ENCODE data around the gene MAP3K5.

DNA sequence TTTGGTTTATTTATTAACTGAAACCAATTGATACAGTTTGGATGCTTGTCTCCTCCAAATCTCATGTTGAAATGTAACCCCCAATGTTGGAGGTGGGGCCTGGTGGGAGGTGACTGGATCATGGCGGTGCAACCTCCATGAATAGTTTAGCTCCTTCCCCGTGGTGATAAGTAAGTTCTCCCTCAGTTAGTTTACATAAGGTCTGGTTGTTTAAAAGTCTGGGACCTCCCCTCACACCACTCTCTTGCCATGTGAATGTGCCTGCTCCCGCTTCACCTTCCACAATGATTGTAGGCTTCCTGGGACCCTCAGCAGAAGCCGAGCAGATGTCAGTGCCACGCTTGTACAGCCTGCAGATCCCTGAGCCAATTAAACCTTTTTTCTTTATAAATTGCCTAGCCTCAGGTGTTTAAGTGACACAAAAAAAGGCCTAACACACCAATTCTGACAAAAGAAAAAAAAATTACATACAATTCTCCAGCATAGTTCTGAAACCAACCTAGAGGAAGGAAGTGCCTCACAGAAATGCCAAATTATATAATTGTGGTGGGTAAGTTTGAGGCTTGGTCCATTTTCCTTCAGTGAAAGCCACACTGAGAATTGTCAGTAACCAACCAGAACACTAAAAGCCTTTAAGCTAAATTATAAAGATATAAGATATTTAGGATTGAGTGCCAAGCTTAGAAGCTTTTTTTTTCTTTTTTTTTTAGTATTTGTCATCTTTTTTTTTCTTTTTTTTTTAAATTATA lies 257.1 kb downstream of the MAP3K5 start:
- TF ChIP-seq CTCF (IDR thresholded peaks at IDR 0.05), result no peak
- no peak for TF ChIP-seq POLR2A (IDR thresholded peaks at IDR 0.05)
- TF ChIP-seq POLR2AphosphoS5 (IDR thresholded peaks at IDR 0.05), result no peak
- no peak for TF ChIP-seq EP300 (IDR thresholded peaks at IDR 0.05)

All from gastroesophageal sphincter (tissue), 3 donors.